ENCODE measurements around the gene TUBGCP4.
"Not testable (repeated sequence)": the region's sequence is repeated elsewhere in the genome, so short reads cannot be mapped to it uniquely, and the experiment has no call there.

The TUBGCP4 gene, protein sequence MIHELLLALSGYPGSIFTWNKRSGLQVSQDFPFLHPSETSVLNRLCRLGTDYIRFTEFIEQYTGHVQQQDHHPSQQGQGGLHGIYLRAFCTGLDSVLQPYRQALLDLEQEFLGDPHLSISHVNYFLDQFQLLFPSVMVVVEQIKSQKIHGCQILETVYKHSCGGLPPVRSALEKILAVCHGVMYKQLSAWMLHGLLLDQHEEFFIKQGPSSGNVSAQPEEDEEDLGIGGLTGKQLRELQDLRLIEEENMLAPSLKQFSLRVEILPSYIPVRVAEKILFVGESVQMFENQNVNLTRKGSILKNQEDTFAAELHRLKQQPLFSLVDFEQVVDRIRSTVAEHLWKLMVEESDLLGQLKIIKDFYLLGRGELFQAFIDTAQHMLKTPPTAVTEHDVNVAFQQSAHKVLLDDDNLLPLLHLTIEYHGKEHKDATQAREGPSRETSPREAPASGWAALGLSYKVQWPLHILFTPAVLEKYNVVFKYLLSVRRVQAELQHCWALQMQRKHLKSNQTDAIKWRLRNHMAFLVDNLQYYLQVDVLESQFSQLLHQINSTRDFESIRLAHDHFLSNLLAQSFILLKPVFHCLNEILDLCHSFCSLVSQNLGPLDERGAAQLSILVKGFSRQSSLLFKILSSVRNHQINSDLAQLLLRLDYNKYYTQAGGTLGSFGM

DNA sequence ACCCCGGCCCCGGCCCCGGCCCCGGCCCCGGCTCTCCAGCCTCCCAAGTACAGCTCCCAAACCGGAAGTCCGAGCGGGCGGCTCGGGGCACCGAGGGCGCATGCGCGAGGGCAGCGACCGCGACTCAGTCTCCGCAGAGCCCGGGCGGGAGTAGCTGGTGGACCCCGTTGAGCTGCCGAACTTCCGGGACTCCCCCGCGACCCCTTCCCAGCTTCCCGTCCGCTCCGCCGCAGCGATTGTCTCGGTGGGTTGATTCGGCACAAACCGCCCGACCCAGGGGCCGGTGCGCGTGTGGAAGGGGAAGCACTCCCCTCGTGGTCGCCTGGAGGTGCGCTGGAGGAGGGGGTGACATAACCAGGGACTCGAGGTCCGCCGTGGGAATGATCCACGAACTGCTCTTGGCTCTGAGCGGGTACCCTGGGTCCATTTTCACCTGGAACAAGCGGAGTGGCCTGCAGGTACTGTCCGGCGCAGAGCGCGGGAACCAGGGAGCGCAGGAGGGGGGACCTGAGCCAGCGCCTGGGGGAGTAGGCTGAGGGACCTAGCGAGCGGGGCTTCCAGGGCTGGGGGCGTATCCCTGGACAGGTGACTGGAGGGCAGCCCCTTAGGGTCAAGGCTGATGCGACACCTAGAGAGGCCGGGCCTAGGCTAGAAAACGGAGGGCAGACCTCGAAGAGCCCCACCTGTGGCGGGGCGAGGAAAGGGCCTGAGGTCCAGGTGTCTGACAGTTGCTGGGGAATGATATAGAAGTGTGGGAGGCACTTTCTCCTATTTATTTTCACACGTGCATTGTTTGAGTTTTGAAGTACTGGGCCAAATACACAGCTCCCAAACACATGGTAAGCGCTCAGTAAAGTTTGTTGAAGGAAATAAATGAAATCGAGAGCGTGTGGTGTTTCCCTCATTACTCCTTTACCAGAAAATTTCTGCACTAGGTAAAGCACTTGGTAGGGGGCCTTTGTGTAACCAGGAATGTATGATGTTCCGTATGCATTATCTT, at the start of gene TUBGCP4, which contains the start of gene ZSCAN29:
Gene TUBGCP4 (plus strand): TSS at position 127 of the 1,000 bp plus-strand sequence. CDS start 254 bp downstream, at position 381.
Gene ZSCAN29 (minus strand): TSS at position 69 of the 1,000 bp plus-strand sequence. CDS start 1,130 bp downstream, outside the sequence.
- peak; percentile 49 for DNase-seq (ENCODE audit: low read depth, low spot score)

DNA sequence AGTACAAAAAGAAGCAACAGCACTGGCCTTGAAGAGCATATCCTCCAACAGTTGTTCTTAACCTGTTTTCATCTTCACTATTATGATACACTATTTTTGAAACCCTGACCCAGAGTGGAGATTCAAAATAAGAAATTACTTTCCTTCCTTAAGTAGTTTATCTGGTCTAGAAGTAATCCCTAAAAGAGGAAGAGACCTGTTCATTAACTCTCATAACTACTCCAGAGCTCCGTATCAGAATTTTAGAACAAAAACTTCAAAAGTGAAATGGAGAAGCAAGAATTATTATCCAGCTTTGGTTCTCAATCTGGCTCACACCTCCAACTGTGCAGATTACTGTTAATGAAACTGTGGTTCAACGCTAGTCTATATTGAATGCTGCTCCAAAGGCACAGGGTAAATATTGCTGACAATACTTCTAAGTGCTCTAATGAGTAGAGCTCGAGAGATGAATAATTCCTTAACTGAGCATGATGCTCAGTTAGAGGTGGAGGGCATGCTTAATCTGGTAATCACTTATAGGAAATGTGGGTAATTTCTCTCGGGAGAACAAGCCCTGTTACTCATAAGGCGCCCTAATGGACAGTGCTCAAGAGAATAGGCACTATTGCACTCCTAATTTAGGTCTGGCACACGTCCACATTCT, 45.7 kb upstream of the TUBGCP4 start:
- DNase-seq (ENCODE audit: low read depth, low spot score), result no peak

DNA sequence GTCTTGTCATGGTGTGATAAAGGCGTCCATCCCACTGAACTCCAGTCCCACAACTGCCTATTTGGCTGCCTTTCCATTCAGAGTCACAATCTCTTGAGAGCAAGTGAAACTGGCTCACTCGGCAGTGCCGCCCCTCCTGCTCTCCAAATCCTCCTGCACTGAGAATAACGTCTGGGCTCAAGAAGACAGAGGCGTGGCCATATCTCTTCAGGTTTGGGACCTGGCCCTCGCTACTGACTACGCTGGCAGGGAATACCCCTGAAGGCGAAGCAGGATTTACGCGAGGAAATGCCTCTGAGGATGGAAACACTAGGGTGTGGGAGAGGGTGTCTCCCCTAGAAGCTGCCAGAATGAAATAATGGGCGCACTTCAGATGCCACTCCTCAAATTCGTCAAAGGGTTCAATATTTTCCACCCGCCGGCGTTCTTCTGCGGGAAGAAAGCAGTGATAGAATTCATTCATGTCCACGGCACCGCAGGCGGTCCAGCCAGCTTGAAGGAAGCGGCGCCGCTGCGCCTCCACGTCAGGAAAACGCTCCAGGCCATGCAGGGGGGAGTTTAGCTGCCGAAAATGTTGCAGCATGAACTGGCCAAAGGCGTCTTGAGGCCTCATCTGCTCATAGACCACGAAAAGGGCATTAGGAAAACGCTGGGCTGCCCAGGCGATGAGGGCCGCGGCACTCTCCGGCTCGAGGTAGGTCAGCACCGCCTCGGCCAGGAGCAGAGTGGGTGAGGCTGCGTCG, 41.5 kb upstream of the TUBGCP4 start:
- DNase-seq (ENCODE audit: low read depth, low spot score), result no peak

DNA sequence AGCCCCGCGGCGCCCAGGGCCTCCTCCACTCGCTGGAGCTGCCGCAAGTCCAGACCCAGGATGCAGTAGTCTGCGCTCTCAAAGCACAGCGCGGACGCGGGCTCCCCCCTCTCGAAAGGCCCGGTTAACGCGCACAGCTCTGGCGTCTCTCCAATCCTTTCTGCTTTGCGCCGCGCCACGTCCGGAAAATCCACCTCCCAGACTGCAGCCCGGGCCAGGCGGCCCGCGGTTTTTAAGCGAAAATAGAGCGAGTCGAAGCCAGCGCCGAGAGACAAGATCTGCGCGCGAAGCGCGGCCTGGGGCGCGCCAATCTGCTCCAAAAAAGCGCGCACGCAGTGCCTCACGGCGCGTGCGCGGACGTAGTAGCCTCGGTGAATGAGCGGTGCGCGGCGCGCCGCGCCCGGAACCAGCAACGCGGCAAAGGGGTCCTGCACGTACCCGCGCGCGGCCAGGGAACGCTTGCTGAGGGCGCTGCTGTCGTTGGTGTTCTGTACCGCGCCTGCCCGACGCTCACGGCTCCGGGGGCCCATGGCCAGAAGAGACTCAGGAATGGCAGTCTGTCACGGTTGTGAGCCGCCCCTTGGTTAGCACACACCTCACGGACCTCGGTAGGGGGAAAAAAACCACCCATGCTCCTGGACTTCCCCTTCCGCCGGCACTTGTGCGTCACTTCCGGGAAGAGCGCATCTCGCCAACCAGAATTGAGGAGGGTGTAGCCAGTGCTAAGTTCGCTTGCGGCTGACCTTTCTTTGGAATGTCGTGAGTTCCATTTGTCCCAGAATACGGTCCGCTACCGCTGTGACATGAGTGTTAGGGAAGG, 40.7 kb upstream of the TUBGCP4 start, which contains the start of gene LCMT2:
Gene LCMT2 (minus strand): TSS at position 614 of the 820 bp plus-strand sequence. CDS start 84 bp downstream, at position 530.
- peak; percentile 88 for DNase-seq (ENCODE audit: low read depth, low spot score)

DNA sequence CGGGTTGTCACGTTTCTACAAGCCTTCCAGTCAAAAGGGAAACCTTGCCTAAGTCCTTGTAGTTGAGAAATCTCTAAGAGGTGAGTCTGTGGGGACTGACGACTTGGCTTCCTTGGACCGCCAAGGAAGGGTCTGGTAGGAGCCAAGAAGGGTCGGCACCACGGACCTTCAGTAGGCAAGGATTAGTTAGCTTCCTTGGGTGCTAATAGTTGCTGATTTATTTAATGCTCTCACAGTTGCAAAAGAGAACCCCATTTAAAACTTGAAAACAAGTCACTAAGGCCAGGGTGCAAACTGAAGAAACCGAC, 40.2 kb upstream of the TUBGCP4 start:
- no peak for DNase-seq (ENCODE audit: low read depth, low spot score)

DNA sequence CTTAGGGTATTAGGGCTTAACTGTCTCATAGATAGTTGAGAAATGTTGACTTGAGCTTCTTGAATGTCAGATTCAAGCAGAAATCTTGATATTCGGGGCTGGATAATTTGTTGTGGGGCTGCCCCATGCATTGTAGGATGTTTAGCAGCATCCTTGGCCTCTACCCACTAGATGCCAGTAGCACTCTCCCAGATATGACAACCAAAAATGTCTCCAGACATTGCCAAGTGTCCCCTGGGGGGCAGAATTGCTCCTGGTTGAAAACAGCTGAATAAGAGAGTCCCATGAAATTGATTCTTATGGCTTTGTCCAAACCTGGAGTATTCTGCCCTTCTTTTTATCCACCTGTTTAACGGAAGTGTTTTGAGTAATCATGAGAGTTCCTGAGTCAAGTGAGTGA, 24.6 kb upstream of the TUBGCP4 start:
- no peak for DNase-seq (ENCODE audit: low read depth, low spot score)

DNA sequence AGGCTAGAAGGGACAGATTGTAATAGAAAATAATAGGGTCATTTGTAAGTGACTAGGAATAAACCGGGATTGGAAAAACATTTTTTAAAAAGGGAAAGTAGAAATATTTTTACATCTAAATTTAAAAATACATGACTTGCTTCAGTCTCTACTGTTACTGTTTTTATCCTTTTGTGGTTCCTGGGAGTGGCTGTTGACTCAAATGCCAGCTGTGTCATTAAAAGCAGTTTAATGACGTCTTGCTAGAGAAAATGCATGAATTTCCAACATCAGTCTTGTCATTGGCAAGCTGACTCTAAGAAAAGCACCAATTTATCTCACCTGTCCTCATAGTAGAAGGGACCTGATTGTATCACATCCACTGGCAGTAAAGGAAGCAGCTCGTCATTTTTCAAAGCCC, 23.8 kb upstream of the TUBGCP4 start:
- DNase-seq (ENCODE audit: low read depth, low spot score), result no peak

DNA sequence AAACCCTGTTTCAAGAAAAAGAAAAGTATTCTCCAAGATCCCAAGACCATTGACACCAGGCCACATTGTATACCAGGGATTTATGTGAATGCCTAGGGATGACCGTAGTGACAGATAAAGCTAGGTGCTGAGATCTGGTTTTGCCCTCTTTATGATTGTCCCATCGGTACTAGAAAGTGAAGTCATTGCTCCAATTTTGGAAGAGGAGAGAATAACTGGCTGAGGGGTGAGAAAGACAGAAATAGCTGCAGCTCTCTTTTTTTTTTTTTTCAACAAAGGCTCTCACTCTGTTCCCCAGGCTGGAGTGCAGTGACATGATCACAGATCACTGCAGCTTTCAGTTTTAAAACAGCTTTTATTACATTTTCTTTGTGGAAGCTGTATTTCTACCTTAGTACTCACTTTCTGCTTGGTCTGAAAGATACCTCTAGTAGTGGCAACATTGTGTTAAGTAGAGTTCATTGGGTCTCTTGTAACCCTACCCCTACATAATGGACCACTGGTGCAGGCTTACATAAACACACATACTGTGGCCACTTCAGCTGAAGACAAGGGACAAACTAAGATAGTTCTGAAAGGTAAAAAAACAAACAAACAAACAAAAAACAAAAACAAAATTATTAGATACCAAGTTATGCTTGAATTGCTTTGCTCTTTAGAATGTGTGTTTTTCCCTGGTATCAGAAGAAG, 18.1 kb upstream of the TUBGCP4 start:
- DNase-seq (ENCODE audit: low read depth, low spot score), result no peak

DNA sequence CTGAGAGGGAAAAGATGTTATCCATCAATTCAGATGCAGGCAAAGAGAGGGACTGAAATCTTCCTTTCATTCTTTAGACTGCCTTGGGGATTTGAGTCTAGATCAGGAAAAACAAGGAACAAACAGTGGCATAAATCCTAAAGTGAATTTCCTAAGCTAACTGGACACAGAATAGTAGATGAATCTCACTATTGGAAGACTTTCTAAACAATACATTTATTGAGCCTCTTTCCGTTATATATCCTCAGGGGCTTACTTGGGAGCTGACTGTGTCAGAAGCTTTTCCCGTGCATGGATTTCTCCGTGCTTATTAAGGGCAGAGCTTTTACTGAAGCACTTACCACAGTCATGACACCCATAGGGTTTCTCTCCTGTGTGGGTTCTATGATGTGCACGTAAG, 10.1 kb upstream of the TUBGCP4 start:
- DNase-seq (ENCODE audit: low read depth, low spot score), result no peak

DNA sequence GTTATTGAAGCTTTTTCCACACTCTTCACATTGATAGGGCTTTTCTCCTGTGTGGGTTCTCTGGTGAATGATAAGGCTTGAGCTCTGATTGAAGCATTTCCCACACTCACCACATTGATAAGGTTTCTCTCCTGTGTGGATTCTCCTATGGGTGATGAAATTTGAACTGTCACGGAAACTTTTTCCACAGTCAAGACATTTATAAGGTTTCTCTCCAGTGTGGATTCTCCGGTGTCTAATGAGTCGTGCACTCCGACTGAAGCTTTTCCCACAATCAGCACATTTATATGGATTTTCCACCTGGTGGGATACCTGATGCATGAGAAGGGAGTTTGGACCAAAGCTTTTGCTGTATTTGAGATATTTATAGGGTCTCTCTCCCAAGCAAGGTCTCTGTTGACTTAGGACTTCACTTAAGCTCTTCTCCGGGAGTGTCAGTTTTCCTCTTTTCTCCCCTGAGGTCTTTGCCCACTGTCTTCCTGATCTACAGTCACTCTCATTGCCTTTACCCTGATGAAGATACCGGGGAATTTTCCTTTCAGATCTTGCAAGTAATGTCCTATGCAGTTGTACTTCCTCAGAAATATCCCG, 9.5 kb upstream of the TUBGCP4 start:
- DNase-seq (ENCODE audit: low read depth, low spot score), result no peak

DNA sequence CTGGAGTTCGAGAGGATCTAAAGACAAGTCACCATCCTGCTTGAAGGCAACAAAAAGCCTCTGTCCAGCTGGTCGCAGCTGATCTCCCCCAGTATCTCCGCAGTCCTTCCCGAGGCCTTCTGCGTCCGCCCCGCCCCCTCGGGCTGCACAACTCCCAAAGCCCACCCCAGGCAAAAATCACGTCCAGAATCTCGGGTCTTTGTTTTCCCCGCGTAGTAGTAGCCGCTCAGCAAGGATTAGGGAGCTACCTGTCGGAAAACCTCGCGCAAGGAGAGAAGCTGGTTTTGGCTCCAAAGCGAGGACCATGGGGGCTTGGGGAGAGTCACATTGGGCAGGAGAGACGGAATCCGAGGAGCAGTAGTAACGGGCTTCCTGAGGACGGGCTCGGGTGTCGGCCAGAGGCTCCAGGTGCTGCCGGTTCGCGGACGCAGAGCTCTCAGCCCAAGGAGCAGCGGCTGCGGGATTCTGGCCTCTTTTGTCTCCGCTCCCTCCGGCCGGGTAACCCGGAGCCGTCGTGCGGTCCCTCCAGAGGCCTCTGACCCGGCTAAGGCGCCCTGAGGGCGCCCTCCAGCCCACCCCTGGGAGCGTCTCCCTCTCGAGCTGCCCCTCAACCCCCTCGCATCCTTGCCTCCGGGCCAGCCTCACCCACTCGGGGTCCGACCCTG, 459 bp upstream of the TUBGCP4 start:
- no peak for DNase-seq (ENCODE audit: low read depth, low spot score)

DNA sequence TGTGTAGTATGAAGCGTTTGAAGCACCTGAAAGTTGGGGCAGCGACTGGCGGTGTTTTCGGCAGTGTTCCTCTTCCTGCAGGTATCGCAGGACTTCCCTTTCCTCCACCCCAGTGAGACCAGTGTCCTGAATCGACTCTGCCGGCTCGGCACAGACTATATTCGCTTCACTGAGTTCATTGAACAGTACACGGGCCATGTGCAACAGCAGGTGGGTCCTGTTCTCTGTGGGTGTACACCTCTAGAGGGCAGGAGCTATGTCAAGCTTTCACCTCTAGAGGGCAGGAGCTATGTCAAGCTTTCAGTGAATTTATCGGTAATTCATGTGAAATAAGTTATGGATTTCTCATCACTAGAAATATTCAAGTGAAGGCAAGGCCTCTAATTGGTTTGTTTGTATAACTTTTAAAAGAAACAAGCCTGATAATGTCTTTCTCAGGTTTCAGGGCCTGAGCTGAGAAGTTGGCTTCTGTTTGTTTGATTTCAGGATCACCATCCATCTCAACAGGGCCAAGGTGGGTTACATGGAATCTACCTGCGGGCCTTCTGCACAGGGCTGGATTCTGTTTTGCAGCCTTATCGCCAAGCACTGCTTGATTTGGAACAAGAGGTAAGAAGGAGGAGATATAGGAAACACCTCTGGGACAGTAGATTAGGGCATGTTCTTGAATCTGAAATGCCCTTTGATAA, 5.3 kb downstream of the TUBGCP4 start:
- DNase-seq (ENCODE audit: low read depth, low spot score), result no peak

DNA sequence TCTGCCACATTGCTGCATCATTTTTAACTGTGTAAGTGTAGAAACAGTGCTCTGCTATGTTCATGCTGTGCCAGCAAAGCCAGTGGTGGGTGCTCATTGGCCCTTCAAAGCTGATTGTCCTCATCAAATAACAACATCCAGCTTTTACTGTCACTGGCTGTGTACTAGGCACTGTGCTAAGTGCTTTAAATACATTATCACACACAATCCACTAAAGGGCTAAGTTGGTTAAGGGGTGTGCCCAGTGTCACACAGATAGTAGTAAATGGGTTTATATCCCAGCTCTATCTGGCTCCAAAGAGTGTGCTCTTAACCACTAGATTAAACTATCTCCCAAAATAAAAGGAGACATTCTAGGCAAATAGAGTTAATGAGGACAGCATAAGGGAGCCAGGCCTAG, 7.7 kb downstream of the TUBGCP4 start:
- no peak for DNase-seq (ENCODE audit: low read depth, low spot score)

DNA sequence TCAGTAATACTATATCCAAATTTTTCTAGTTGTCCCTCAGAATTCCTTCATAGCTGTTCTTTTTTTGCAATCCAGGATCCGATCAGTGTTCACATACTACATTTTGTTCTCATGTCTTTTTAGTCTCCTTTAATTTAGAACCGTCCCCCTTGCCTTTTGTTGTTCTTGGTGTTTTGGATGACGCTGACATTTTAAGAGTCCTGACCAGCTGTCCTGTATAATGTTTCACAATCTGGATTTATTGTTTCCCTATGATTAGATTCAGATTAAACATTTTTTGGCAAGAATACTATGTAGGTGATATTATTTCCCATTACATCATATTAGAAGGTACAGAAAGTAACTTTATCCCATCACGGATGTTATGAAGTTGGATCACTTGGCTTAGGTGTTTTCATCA, 11.4 kb downstream of the TUBGCP4 start:
- DNase-seq (ENCODE audit: low read depth, low spot score), result no peak

DNA sequence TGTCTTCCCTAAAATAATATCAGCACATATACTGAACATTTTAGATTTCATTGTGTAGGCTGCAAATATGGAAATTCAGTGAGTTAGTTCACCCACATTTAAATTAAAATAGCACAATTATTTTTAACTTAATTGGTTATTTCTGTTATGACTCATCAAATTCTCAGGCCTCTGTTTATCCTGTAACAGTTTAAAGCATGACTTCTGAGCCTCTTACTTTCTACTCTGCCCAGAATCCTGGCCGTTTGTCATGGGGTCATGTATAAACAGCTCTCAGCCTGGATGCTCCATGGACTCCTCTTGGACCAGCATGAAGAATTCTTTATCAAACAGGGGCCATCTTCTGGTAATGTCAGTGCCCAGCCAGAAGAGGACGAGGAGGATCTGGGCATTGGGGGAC, 12.2 kb downstream of the TUBGCP4 start:
- DNase-seq (ENCODE audit: low read depth, low spot score), result no peak

DNA sequence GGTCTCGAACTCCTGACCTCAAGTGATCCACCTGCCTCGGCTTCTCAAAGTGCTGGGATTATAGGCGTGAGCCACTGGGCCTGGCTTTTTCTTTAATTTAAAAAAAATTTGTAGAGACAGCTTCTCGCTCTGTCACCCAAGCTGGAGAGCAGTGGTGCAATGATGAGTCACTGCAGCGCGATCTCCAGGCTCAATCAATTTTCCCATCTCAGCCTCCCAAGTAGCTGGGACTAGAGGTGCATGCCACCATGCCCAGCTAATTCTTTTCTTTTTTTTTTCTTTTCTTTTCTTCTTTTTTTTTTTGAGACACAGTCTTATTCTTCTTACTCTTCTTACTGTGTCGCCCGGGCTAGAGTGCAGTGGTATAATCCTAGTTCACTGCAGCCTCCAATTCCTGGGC, 19.8 kb downstream of the TUBGCP4 start:
- no peak for DNase-seq (ENCODE audit: low read depth, low spot score)

DNA sequence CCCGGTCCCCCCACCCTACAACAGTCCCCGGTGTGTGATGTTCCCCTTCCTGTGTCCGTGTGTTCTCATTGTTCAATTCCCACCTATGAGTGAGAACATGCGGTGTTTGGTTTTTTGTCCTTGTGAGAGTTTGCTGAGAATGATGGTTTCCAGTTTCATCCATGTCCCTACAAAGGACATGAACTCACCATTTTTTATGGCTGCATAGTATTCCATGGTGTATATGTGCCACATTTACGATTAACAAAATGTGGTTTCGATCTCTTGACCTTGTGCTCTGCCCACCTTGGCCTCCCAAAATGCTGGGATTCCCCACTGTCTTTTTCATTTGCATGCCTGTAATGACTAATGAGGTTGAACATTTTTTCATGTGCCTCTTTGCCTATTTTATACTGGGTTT, 22.7 kb downstream of the TUBGCP4 start:
- DNase-seq (ENCODE audit: low read depth, low spot score), result not testable (repeated sequence)

DNA sequence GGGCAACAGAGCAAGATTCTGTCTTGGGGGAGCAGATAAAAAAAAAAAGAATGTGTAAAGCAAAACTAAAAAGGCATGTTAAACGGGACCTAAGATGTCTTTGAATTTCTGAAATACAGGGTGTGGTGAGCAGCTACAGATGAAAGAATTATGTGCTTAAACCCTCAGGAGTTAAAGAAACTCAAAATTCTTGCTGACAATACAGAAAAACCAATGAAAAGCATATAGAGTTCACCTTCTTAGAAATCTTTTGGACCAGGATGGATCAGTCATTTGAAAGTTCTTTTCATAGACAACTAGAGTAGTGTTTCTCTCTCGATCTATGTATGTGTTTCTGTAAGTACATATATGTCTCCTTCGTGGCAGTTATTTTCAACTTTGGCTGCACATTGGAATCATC, 31.4 kb downstream of the TUBGCP4 start:
- DNase-seq (ENCODE audit: low read depth, low spot score), result no peak

Measured in activated CD4-positive, CD25-positive, alpha-beta regulatory T cell treated with anti-CD3 and anti-CD28 coated beads, Interleukin-2, amount 50 U/mL, for 16 hours (primary cell).